CD4-positive, alpha-beta T cell treated with Interferon alpha-2 for 1 hour (primary cell): Measurements from ENCODE around the gene SPIN1.

Experiments used
- DNase-seq, 2 donors: peaks; one replicate each; pipeline ENCODE4 v3.0.0-alpha.2; 2020 to 2022

SPIN1 gene

GRCh38 chr9:88502552-88503034 lies 114.3 kb downstream of the SPIN1 start:
- no peak for DNase-seq

GRCh38 chr9:88503081-88503844 lies 115.0 kb downstream of the SPIN1 start:
- no peak for DNase-seq

DNA sequence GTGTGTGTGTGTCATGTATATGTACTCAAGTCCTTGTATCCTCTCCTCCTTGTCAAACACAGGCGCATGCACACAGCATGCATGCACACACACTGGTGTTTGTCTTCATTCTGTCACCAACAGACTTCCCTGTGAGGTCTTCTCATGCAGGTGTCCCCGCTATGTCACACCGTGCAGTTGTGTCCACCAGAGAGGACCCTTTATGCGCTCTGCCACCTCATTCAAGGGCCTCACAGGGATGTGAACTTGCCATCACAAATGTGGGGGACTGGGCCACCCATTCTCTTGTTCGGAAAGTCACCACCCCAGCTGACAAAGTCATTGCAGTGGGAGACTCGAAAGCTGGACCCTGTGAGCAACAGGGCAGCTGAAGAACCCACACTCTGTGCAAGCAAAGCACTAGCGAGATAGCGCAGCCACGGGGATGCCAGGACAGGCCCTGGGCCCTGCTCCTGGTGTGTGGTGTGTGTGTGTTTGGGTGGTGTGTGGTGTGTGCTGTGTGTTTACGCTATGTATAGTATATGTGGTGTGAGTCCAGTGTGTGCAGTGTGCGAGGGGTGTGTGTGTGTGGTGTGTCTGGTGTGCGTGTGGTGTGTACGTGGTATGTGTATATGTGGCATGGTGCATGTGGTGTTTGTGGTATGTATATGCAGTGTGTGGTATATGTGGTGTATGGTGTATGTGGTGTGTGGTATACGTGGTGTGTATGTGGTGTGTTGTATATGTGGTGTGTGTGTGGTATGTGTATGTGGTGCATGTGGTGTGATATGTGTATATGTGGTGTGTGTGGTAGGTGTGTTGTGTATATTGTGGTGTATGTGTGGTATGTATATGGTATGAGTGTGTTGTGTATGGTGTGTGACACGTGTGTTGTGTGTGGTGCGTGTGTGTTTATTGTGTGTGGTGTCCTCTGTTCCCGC lies 115.9 kb downstream of the SPIN1 start:
- no peak for DNase-seq

DNA sequence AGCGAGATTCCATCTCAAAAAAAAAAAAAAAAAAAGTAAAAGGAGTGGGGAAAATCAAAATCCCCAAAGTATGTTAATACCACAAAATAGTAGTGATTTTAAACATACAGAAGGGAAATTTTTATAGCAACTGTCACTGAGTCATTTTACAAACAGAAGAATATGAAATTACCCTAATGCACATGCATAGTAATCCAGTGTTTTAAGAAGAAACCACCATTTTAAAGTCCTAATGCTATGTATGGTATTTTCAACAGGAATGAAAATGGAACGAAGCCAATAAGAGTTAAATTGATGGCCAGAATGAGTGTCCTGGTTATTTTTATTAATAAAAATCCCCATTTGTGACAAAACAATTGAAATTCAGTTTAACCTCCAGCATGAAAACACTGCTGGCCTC lies 120.1 kb downstream of the SPIN1 start:
- no peak for DNase-seq

GRCh38 chr9:88511906-88512305 lies 123.7 kb downstream of the SPIN1 start:
- DNase-seq = no peak

GRCh38 chr9:88514247-88514646 lies 126.0 kb downstream of the SPIN1 start:
- DNase-seq = no peak

DNA sequence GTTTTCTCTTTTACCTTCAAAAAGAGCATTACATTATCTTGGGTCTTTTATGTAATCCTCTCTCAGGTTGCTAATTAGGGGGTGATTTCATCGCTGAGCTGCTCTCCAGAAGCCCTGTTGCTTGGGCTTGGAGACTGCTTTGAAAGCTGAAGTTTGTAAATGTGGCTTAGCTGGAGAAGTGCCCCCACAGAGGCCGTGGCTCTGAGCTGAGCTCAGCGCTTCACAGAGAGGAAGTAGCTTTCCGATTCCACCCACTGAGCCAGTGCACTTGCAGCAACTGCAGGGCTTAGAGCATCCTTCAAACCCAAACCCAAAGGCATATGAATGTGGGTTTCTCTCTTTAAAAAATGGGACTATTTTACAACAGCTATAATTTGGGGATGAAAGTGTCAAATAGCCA lies 133.1 kb downstream of the SPIN1 start:
- DNase-seq = no peak

DNA sequence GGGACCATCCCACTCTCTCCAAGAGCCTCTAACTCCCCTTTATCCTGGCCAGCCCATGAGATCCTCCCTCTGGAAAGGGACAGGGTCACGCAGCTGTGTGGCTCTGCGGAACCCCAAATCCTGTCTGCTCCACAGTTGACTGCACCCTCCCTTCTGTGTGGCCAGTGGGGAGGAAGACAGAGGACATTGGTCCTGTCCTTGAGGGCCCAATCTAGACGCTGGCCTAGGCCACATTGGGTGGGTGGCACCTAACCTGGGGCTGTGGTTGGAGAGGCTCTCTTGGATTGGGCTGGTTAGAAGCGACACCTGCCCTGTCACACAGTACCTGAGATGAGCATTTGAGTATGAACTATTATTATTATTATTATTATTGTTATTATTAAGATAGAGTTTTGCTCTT lies 134.1 kb downstream of the SPIN1 start:
- no peak for DNase-seq

DNA sequence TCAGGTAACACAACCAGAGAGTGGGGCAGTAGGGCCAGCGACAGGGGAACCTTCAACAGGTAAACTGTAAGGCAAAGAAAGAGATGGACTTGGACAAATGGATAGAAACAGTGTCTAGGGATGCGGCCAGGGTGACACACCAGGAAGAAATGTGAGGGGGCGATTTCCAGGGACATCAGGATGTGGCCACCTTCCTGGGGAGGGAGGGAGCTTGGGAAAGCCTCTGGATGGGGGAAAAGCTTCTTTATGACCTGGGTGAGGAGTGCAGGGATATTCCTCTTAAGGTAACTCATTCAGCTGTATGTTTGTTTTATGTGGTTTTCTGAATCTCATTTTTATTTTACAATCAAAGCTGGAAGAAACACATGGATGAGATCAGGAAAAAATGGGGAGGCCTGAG lies 134.8 kb downstream of the SPIN1 start:
- DNase-seq = no peak

DNA sequence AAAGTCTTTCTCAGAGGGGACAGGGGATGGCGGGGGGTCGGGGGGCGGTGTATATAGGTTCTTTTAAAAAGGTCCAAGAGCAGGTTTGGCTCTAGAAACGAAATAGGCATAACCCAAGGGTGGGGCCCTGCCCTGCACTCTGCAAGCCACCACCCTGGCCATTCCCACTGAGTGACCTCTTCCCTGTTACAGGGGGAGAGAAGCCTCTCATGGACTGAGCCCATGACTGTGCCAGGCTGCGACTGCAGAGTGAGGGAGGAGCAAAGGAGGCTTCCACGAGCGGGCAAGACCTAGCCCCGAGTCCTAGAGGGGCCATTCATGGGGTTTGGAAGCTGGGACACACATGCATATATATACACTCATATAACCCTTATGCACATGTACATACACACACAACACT lies 136.7 kb downstream of the SPIN1 start:
- no peak for DNase-seq

- DNase-seq = no peak
These were observed 139.4 kb downstream of the SPIN1 start for GRCh38 chr9:88527618-88528017.
